ENCODE measurements around the gene SMARCAD1.

Gene SMARCAD1

GRCh38 chr4:94207469-94208224 is at the start of gene SMARCAD1:
Gene SMARCAD1, plus strand, starts transcription at chr4:94207865. Its CDS starts 530 bp downstream, at chr4:94208395.
- DNase-seq = peak; percentile 89

- DNase-seq = no peak
Measured at GRCh38 chr4:94158883-94159282, 48.8 kb upstream of the SMARCAD1 start.

GRCh38 chr4:94159790-94160189 is 47.9 kb upstream of the SMARCAD1 start:
- DNase-seq = no peak

GRCh38 chr4:94160774-94161173 is 46.9 kb upstream of the SMARCAD1 start:
- DNase-seq = no peak

GRCh38 chr4:94165256-94165655 is 42.4 kb upstream of the SMARCAD1 start:
- no peak for DNase-seq

- no peak for DNase-seq
Measured at GRCh38 chr4:94168321-94168720, 39.3 kb upstream of the SMARCAD1 start.

- DNase-seq = no peak
Measured at GRCh38 chr4:94169803-94170372, 37.8 kb upstream of the SMARCAD1 start.

GRCh38 chr4:94171616-94172015 is 36.0 kb upstream of the SMARCAD1 start:
- DNase-seq = no peak

GRCh38 chr4:94175553-94176261 is 32.0 kb upstream of the SMARCAD1 start:
- DNase-seq = no peak

GRCh38 chr4:94177822-94178221 is 29.8 kb upstream of the SMARCAD1 start:
- DNase-seq = no peak

GRCh38 chr4:94181815-94182214 is 25.9 kb upstream of the SMARCAD1 start:
- DNase-seq = no peak

- no peak for DNase-seq
Measured at GRCh38 chr4:94202769-94203168, 4.9 kb upstream of the SMARCAD1 start.

GRCh38 chr4:94208266-94208665 is 601 bp downstream of the SMARCAD1 start:
- no peak for DNase-seq

GRCh38 chr4:94208918-94209317 is 1.3 kb downstream of the SMARCAD1 start:
- no peak for DNase-seq

GRCh38 chr4:94211861-94212260 is 4.2 kb downstream of the SMARCAD1 start:
- DNase-seq = no peak

- no peak for DNase-seq
Measured at GRCh38 chr4:94214703-94215319, 7.1 kb downstream of the SMARCAD1 start.

GRCh38 chr4:94216394-94216793 is 8.7 kb downstream of the SMARCAD1 start:
- no peak for DNase-seq

GRCh38 chr4:94219402-94219801 is 11.7 kb downstream of the SMARCAD1 start:
- no peak for DNase-seq

- no peak for DNase-seq
Measured at GRCh38 chr4:94221916-94222315, 14.3 kb downstream of the SMARCAD1 start.

- DNase-seq = no peak
Measured at GRCh38 chr4:94225449-94225848, 17.8 kb downstream of the SMARCAD1 start.

GRCh38 chr4:94226763-94227162 is 19.1 kb downstream of the SMARCAD1 start:
- DNase-seq = no peak

- no peak for DNase-seq
Measured at GRCh38 chr4:94228493-94229216, 21.0 kb downstream of the SMARCAD1 start.

- no peak for DNase-seq
Measured at GRCh38 chr4:94232519-94232918, 24.9 kb downstream of the SMARCAD1 start.
